ENCODE data around the gene PAEP.

The PAEP gene

GRCh38 chr9:135611142-135611874, 49.8 kb downstream of the PAEP start:
- H3K4me3 ChIP-seq (ENCODE audit: low read depth, low read length) = no peak overlapping the region
- no peak for TF ChIP-seq CTCF (IDR thresholded peaks at IDR 0.05; ENCODE audit: borderline replicate concordance, insufficient read depth, low read depth, low read length)

GRCh38 chr9:135611875-135612209, 50.3 kb downstream of the PAEP start:
- no peak for TF ChIP-seq CTCF (IDR thresholded peaks at IDR 0.05; ENCODE audit: borderline replicate concordance, insufficient read depth, low read depth, low read length)
- H3K4me3 ChIP-seq (ENCODE audit: low read depth, low read length) = no peak overlapping the region

GRCh38 chr9:135612437-135612836, 50.9 kb downstream of the PAEP start:
- no peak overlapping the region for H3K4me3 ChIP-seq (ENCODE audit: low read depth, low read length)
- no peak for TF ChIP-seq CTCF (IDR thresholded peaks at IDR 0.05; ENCODE audit: borderline replicate concordance, insufficient read depth, low read depth, low read length)

GRCh38 chr9:135612981-135613910, 51.7 kb downstream of the PAEP start:
- no peak for TF ChIP-seq CTCF (IDR thresholded peaks at IDR 0.05; ENCODE audit: borderline replicate concordance, insufficient read depth, low read depth, low read length)
- H3K4me3 ChIP-seq (ENCODE audit: low read depth, low read length) = no peak overlapping the region

- TF ChIP-seq CTCF (IDR thresholded peaks at IDR 0.05; ENCODE audit: borderline replicate concordance, insufficient read depth, low read depth, low read length) = no peak
Measured at GRCh38 chr9:135613946-135614805, 52.6 kb downstream of the PAEP start.

GRCh38 chr9:135614821-135615665, 53.5 kb downstream of the PAEP start:
- no peak for TF ChIP-seq CTCF (IDR thresholded peaks at IDR 0.05; ENCODE audit: borderline replicate concordance, insufficient read depth, low read depth, low read length)
- no peak overlapping the region for H3K4me3 ChIP-seq (ENCODE audit: low read depth, low read length)

More at GRCh38 chr9:135613946-135614805, 52.6 kb downstream of the PAEP start:
- H3K4me3 ChIP-seq (ENCODE audit: low read depth, low read length) = no peak overlapping the region

All from GM12875 (cell line).